Mesenchymal stem cell (in vitro differentiated cells and primary cell): ENCODE results near the gene HCRTR2.
A peak's percentile ranks its signal among the peaks of the same experiment; 100 is the strongest.

Experiments
- DNase-seq: peaks from one replicate; pipeline ENCODE4 v3.0.0-alpha.2; 2013
- H2AFZ ChIP-seq: one replicate; pipeline ENCODE4 v1.6.1; 2013; ENCODE audit warnings: low read depth, mild to moderate bottlenecking, control low read depth, inconsistent platforms, low read length, moderate library complexity
- H2AK5ac ChIP-seq: 2 replicates; pipeline ENCODE4 v1.6.1; 2013; ENCODE audit warnings: low read length, moderate library complexity, mild to moderate bottlenecking, inconsistent platforms; ENCODE audit not compliant: severe bottlenecking
- H2BK120ac ChIP-seq: one replicate; pipeline ENCODE4 v1.6.1; 2013; ENCODE audit warnings: low read depth, mild to moderate bottlenecking, inconsistent platforms, low read length, moderate library complexity
- H2BK12ac ChIP-seq, 2 experiments: one replicate each; pipeline ENCODE4 v1.6.1; 2013; ENCODE audit warnings: inconsistent platforms in 2 of 2, low read length in 2 of 2, mild to moderate bottlenecking in 2 of 2, moderate library complexity in 2 of 2, control low read depth in 1 of 2
- H2BK15ac ChIP-seq: one replicate; pipeline ENCODE4 v1.6.1; 2013; ENCODE audit warnings: mild to moderate bottlenecking, low read depth, inconsistent platforms; ENCODE audit not compliant: poor library complexity, severe bottlenecking
- H2BK5ac ChIP-seq: 2 replicates; pipeline ENCODE4 v1.6.1; 2013; ENCODE audit warnings: low read depth, mild to moderate bottlenecking, low read length, control low read depth, inconsistent platforms; ENCODE audit not compliant: poor library complexity, severe bottlenecking
- H3K14ac ChIP-seq, 2 experiments: one replicate each; pipeline ENCODE4 v1.6.1; 2013; ENCODE audit warnings: inconsistent platforms in 2 of 2, low read length in 2 of 2, control low read depth in 1 of 2, mild to moderate bottlenecking in 1 of 2, moderate library complexity in 1 of 2
- H3K18ac ChIP-seq, 2 experiments: one replicate each; pipeline ENCODE4 v1.6.1; 2013; ENCODE audit warnings: inconsistent platforms in 2 of 2, low read length in 2 of 2, control low read depth in 1 of 2, low read depth in 1 of 2, mild to moderate bottlenecking in 1 of 2
- H3K23ac ChIP-seq, 2 experiments: one replicate each; pipeline ENCODE4 v1.6.1; 2013; ENCODE audit warnings: inconsistent platforms in 2 of 2, low read length in 2 of 2, mild to moderate bottlenecking in 2 of 2, moderate library complexity in 2 of 2, control low read depth in 1 of 2
- H3K27ac ChIP-seq: 2 replicates; pipeline ENCODE4 v1.5.1; 2013; ENCODE audit warnings: mild to moderate bottlenecking, moderate library complexity, low read length, control low read depth, inconsistent platforms; ENCODE audit not compliant: poor library complexity, severe bottlenecking
- H3K27me3 ChIP-seq, 2 experiments: 2 replicates each; pipeline versions ENCODE4 v1.6.1 to v1.7.0; 2013; ENCODE audit warnings: low read length in 2 of 2, mild to moderate bottlenecking in 2 of 2, moderate library complexity in 2 of 2, control low read depth in 1 of 2, inconsistent platforms in 1 of 2; ENCODE audit not compliant: control insufficient read depth in 1 of 2, insufficient read depth in 1 of 2
- H3K36me3 ChIP-seq, 2 experiments: 2 replicates each; pipeline versions ENCODE4 v1.6.1 to v1.7.0; 2013; ENCODE audit warnings: low read length in 2 of 2, control low read depth in 1 of 2, inconsistent platforms in 1 of 2, low read depth in 1 of 2, mild to moderate bottlenecking in 1 of 2; ENCODE audit not compliant: insufficient read depth in 2 of 2, control insufficient read depth in 1 of 2
- H3K4ac ChIP-seq, 2 experiments: one replicate each; pipeline ENCODE4 v1.6.1; 2013; ENCODE audit warnings: inconsistent platforms in 2 of 2, low read length in 2 of 2, mild to moderate bottlenecking in 2 of 2, moderate library complexity in 2 of 2, control low read depth in 1 of 2, low read depth in 1 of 2
- H3K4me1 ChIP-seq: 2 replicates; pipeline ENCODE4 v1.6.1; 2013; ENCODE audit warnings: low read depth, low read length, control low read depth; ENCODE audit not compliant: control insufficient read depth, insufficient read depth
- H3K4me2 ChIP-seq: 2 replicates; pipeline ENCODE4 v1.6.1; 2013; ENCODE audit warnings: low read length, mild to moderate bottlenecking, inconsistent platforms; ENCODE audit not compliant: poor library complexity, severe bottlenecking
- H3K4me3 ChIP-seq, 2 experiments: 2 replicates each; pipeline versions ENCODE4 v1.5.1 to v1.7.0; 2013; ENCODE audit warnings: low read length in 2 of 2, mild to moderate bottlenecking in 2 of 2, control low read depth in 1 of 2, low read depth in 1 of 2; ENCODE audit not compliant: insufficient read depth in 1 of 2
- H3K79me1 ChIP-seq: replicated peaks from 2 replicates; pipeline ENCODE4 v1.6.1; 2013; ENCODE audit warnings: mild to moderate bottlenecking, control low read depth, low read length, inconsistent platforms; ENCODE audit not compliant: poor library complexity, severe bottlenecking
- H3K9ac ChIP-seq: 2 replicates; pipeline ENCODE4 v1.7.0; 2013; ENCODE audit warnings: mild to moderate bottlenecking, low read length, moderate library complexity
- H3K9me3 ChIP-seq: 2 replicates; pipeline ENCODE4 v1.7.0; 2013; ENCODE audit warnings: mild to moderate bottlenecking, low read length; ENCODE audit not compliant: control insufficient read depth
- H4K8ac ChIP-seq: one replicate; pipeline ENCODE4 v1.6.1; 2013; ENCODE audit warnings: inconsistent platforms, mild to moderate bottlenecking, low read length, moderate library complexity
- H4K91ac ChIP-seq: one replicate; pipeline ENCODE4 v1.6.1; 2013; ENCODE audit warnings: mild to moderate bottlenecking, low read length, inconsistent platforms
- WGBS: methylation state at CpG from one replicate; pipeline ENCODE4 v1.1.7; 2013; ENCODE audit warnings: mixed read lengths; 5-methylcytosine and 5-hydroxymethylcytosine counted together

Gene HCRTR2

GRCh38 chr6:55320696-55321086 lies 146.4 kb downstream of the HCRTR2 start:
- H3K18ac ChIP-seq = no peak overlapping the region
- no peak overlapping the region for H3K4me2 ChIP-seq
- H2BK5ac ChIP-seq = no peak overlapping the region
- no peak overlapping the region for H2BK120ac ChIP-seq
- 80% methylated on average over 1 of the region's 2 CpGs for WGBS
- H3K4ac ChIP-seq = no peak overlapping the region
- H3K27ac ChIP-seq = no peak overlapping the region
- no peak overlapping the region for H2AFZ ChIP-seq
- no peak overlapping the region for H4K8ac ChIP-seq
- H2BK15ac ChIP-seq = no peak overlapping the region
- H4K91ac ChIP-seq = no peak overlapping the region
- no peak overlapping the region for H3K4me3 ChIP-seq
- H3K79me1 ChIP-seq = no peaks in the 10 kb centered on the region
- DNase-seq = peak; percentile 3
- H3K14ac ChIP-seq = no peak overlapping the region
- no peaks in the 10 kb centered on the region for H3K27me3 ChIP-seq
- H2BK12ac ChIP-seq = no peak overlapping the region
- H3K36me3 ChIP-seq = no peaks in the 10 kb centered on the region
- H2AK5ac ChIP-seq = no peak overlapping the region
- H3K23ac ChIP-seq = no peak overlapping the region
- no peaks in the 10 kb centered on the region for H3K4me1 ChIP-seq
- H3K9me3 ChIP-seq = no peaks in the 10 kb centered on the region
- H3K9ac ChIP-seq = no peak overlapping the region

DNA sequence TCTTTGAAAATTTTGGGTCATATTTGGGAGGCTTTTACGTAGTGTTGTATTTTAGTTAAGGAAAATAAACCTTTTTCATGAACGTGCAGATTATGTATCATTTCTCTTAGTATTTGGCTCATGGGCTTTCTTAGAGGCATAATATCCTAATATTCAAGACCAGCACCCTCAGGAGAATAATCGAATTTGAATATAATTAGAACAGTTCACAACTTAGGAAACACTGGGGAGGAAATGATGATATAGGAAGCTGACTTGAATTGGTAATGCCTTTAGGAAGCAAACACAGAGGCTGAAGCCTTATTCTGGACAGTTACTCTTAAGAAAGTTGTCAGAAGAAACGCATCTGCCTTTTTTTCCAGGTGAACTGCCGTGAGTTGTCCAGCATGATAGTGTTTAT lies 152.9 kb downstream of the HCRTR2 start, which contains the start of gene GFRAL:
GFRAL (plus strand) TSS at position 301 of the 400 bp plus-strand sequence; CDS start at position 387, 86 bp downstream.
- Histone ChIP-seq H3K23ac (no peak within 1 kb of the TSS), H3K36me3 (no peaks in the 10 kb centered on the region), H3K9me3 (no peaks in the 10 kb centered on the region), H3K27me3 (no peaks in the 10 kb centered on the region), H3K9ac (no peak within 1 kb of the TSS), H2BK12ac (no peak within 1 kb of the TSS), H2BK120ac (no peak within 1 kb of the TSS), H3K27ac (no peak within 1 kb of the TSS), H2AK5ac (no peak within 1 kb of the TSS), H2BK15ac (no peak within 1 kb of the TSS), H4K8ac (no peak within 1 kb of the TSS), H3K4me2 (no peak within 1 kb of the TSS), H4K91ac (no peak within 1 kb of the TSS), H3K4me1 (no peaks in the 10 kb centered on the region), H3K18ac (no peak within 1 kb of the TSS), H2AFZ (no peak within 1 kb of the TSS), H3K14ac (no peak within 1 kb of the TSS), H2BK5ac (no peak within 1 kb of the TSS), H3K79me1 (no peaks in the 10 kb centered on the region), H3K4me3 (no peak within 1 kb of the TSS), H3K4ac (no peak within 1 kb of the TSS)
- DNase-seq = no peak
- 95% methylated on average over 3 of the region's 5 CpGs for WGBS
